Activated CD8-positive, alpha-beta T cell treated with anti-CD3 and anti-CD28 coated beads, Interleukin-2, amount 10 ng/mL, durations not matched to agents 7 days and 5 days (primary cell): ENCODE data around the gene PLIN3. TPM values are rescaled to one million over a fixed set of nuclear protein-coding genes. Genes with fewer than 3 reads are reported as not detected.
"Not testable (repeated sequence)": the region's sequence is repeated elsewhere in the genome, so short reads cannot be mapped to it uniquely, and the experiment has no call there.

Experiments
- ATAC-seq: fragments of 150-1000 bp; cut with Tn5 transposase; one replicate; pipeline ENCODE4 v1.10.0; 2021; ENCODE audit warnings: moderate library complexity
- CTCF ChIA-PET: fragments of 350-600 bp; sonication (Branson Sonifier 250); formaldehyde crosslinking; loops from one replicate; lab custom pipeline; 2021; ENCODE audit warnings: antibody characterized with exemption; lab: Charles Lee
- POLR2A ChIA-PET: fragments of 350-600 bp; sonication (Branson Sonifier 250); formaldehyde crosslinking; loops from one replicate; lab custom pipeline; 2021; ENCODE audit warnings: antibody characterized with exemption; lab: Charles Lee
- DNase-seq: peaks from one replicate; pipeline ENCODE4 v3.0.0-alpha.2; 2020
- H3K27ac Mint-ChIP-seq: one replicate; pipeline ENCODE4 v1.8.0; 2021; ENCODE audit warnings: mild to moderate bottlenecking, mixed read lengths
- H3K27me3 Mint-ChIP-seq: one replicate; pipeline ENCODE4 v1.8.0; 2021; ENCODE audit warnings: low read depth, mixed read lengths
- H3K36me3 Mint-ChIP-seq: one replicate; pipeline ENCODE4 v1.8.0; 2021; ENCODE audit warnings: low read depth, mixed read lengths
- H3K4me1 Mint-ChIP-seq: one replicate; pipeline ENCODE4 v1.8.0; 2021; ENCODE audit warnings: low read depth, mixed read lengths
- H3K4me3 Mint-ChIP-seq: one replicate; pipeline ENCODE4 v1.8.0; 2021; ENCODE audit warnings: mild to moderate bottlenecking, mixed read lengths
- H3K9me3 Mint-ChIP-seq: one replicate; pipeline ENCODE4 v1.8.0; 2022; ENCODE audit warnings: mixed read lengths; ENCODE audit not compliant: insufficient read depth
- total RNA-seq, 2 experiments: library from RNA; stranded (reverse); gene quantifications; one replicate each; pipeline ENCODE4 v1.2.3, GENCODE V29; 2021

The PLIN3 gene
- total RNA-seq, 2 experiments from 2014 or later: 27.5 to 32.8 TPM

GRCh38 chr19:4844348-4845179 is 22.9 kb downstream of the PLIN3 start:
- no peaks in the 10 kb centered on the region for H3K27me3 Mint-ChIP-seq
- CTCF ChIA-PET: interaction anchor here (5.3 kb wide), 1 partner anchor 35 kb away, joined by 29 read pairs; no protein-coding TSS in a partner anchor
- peaks cover 10% of the 10 kb centered on the region for H3K4me1 Mint-ChIP-seq
- H3K9me3 Mint-ChIP-seq: no peaks in the 10 kb centered on the region
- POLR2A ChIA-PET: no interaction called here
- ATAC-seq: no peak
- no peak overlapping the region for H3K27ac Mint-ChIP-seq
- H3K36me3 Mint-ChIP-seq: peaks cover 12% of the 10 kb centered on the region
- no peak overlapping the region for H3K4me3 Mint-ChIP-seq
- DNase-seq: no peak

- POLR2A ChIA-PET: no interaction called here
- H3K27me3 Mint-ChIP-seq: no peaks in the 10 kb centered on the region
- H3K27ac Mint-ChIP-seq: no peak overlapping the region
- ATAC-seq: no peak
- CTCF ChIA-PET: interaction anchor here (0.9 to 5.3 kb wide), 2 partner anchors 8 to 34 kb away, joined by 4 to 29 read pairs; no protein-coding TSS in a partner anchor
- H3K4me1 Mint-ChIP-seq: peaks cover 10% of the 10 kb centered on the region
- peaks cover 18% of the 10 kb centered on the region for H3K36me3 Mint-ChIP-seq
- no peak for DNase-seq
- H3K9me3 Mint-ChIP-seq: no peaks in the 10 kb centered on the region
- H3K4me3 Mint-ChIP-seq: no peak overlapping the region
These were observed 23.9 kb downstream of the PLIN3 start for GRCh38 chr19:4843647-4843965.

- Mint-ChIP-seq H3K27me3 (no peaks in the 10 kb centered on the region), H3K4me1 (peaks cover 10% of the 10 kb centered on the region), H3K27ac (no peak overlapping the region), H3K9me3 (no peaks in the 10 kb centered on the region), H3K36me3 (peaks cover 18% of the 10 kb centered on the region), H3K4me3 (no peak overlapping the region)
- ChIA-PET CTCF (interaction anchor here (1.4 to 1.6 kb wide), 2 partner anchors 13 to 29 kb away, joined by 5 read pairs; no protein-coding TSS in a partner anchor), POLR2A (no interaction called here)
- DNase-seq (no peak), ATAC-seq (no peak)
These were observed 28.3 kb downstream of the PLIN3 start for GRCh38 chr19:4839192-4839591.

- Mint-ChIP-seq H3K36me3 (peaks cover 10% of the 10 kb centered on the region), H3K27me3 (no peaks in the 10 kb centered on the region), H3K27ac (no peak overlapping the region), H3K4me3 (peak overlapping the region; percentile 54), H3K9me3 (no peaks in the 10 kb centered on the region), H3K4me1 (peaks cover 25% of the 10 kb centered on the region)
- POLR2A ChIA-PET: no interaction called here
- DNase-seq: no peak
- CTCF ChIA-PET: interaction anchor here (1.4 kb wide), 1 partner anchor 19 kb away, joined by 3 read pairs; no protein-coding TSS in a partner anchor
- no peak for ATAC-seq
These were observed 34.7 kb downstream of the PLIN3 start for GRCh38 chr19:4832776-4833175.

GRCh38 chr19:4831979-4832340 is 35.5 kb downstream of the PLIN3 start:
- CTCF ChIA-PET: interaction anchor here (2.2 to 2.4 kb wide), 2 partner anchors 22 to 80 kb away, joined by 9 to 19 read pairs; no protein-coding TSS in a partner anchor
- POLR2A ChIA-PET, ATAC-seq, H3K36me3 Mint-ChIP-seq, H3K9me3 Mint-ChIP-seq, DNase-seq, H3K27me3 Mint-ChIP-seq: not testable (repeated sequence)
- Mint-ChIP-seq H3K27ac (peak overlapping the region; percentile 81), H3K4me1 (peaks cover 25% of the 10 kb centered on the region), H3K4me3 (peak overlapping the region; percentile 83)

GRCh38 chr19:4831304-4831978 is 36.0 kb downstream of the PLIN3 start, which contains the start of gene TICAM1:
Gene TICAM1 (minus strand): TSS chr19:4831712. CDS start chr19:4818377, 13,335 bp downstream.
- peaks cover 25% of the 10 kb centered on the region for H3K4me1 Mint-ChIP-seq
- peak within 1 kb of the TSS; percentile 86 for H3K27ac Mint-ChIP-seq
- H3K36me3 Mint-ChIP-seq: peaks cover 9% of the 10 kb centered on the region
- DNase-seq (peak; percentile 71), ATAC-seq (peak; percentile 93)
- H3K27me3 Mint-ChIP-seq: no peaks in the 10 kb centered on the region
- peak within 1 kb of the TSS; percentile 83 for H3K4me3 Mint-ChIP-seq
- no peaks in the 10 kb centered on the region for H3K9me3 Mint-ChIP-seq
- CTCF ChIA-PET: interaction anchor here (1.0 to 2.4 kb wide), 6 partner anchors 20 to 198 kb away, joined by 3 to 19 read pairs (median 5); partner anchors contain the start of gene FEM1A
- POLR2A ChIA-PET: interaction anchor here (1.0 kb wide), 1 partner anchor 22 kb away, joined by 3 read pairs; no protein-coding TSS in a partner anchor

GRCh38 chr19:4830768-4831265 is 36.6 kb downstream of the PLIN3 start:
- H3K4me3 Mint-ChIP-seq: peak overlapping the region; percentile 83
- ChIA-PET CTCF (interaction anchor here (1.0 to 2.4 kb wide), 6 partner anchors 21 to 198 kb away, joined by 3 to 19 read pairs (median 5); partner anchors contain the start of gene FEM1A), POLR2A (interaction anchor here (0.9 to 1.0 kb wide), 2 partner anchors 21 to 86 kb away, joined by 3 read pairs; no protein-coding TSS in a partner anchor)
- H3K4me1 Mint-ChIP-seq: peaks cover 25% of the 10 kb centered on the region
- peak overlapping the region; percentile 86 for H3K27ac Mint-ChIP-seq
- ATAC-seq (no peak), DNase-seq (no peak)
- H3K27me3 Mint-ChIP-seq: no peaks in the 10 kb centered on the region
- H3K36me3 Mint-ChIP-seq: peaks cover 9% of the 10 kb centered on the region
- no peaks in the 10 kb centered on the region for H3K9me3 Mint-ChIP-seq

- POLR2A ChIA-PET: interaction anchor here (0.9 kb wide), 1 partner anchor 86 kb away, joined by 3 read pairs; no protein-coding TSS in a partner anchor
- Mint-ChIP-seq H3K27ac (peak overlapping the region; percentile 86), H3K4me1 (peaks cover 25% of the 10 kb centered on the region), H3K9me3 (no peaks in the 10 kb centered on the region), H3K36me3 (peaks cover 9% of the 10 kb centered on the region), H3K27me3 (no peaks in the 10 kb centered on the region), H3K4me3 (peak overlapping the region; percentile 83)
- no peak for ATAC-seq
- CTCF ChIA-PET: interaction anchor here (1.0 to 2.4 kb wide), 7 partner anchors 11 to 199 kb away, joined by 3 to 19 read pairs (median 3); partner anchors contain the start of gene FEM1A
- no peak for DNase-seq
These were observed 37.1 kb downstream of the PLIN3 start for GRCh38 chr19:4830332-4830731.

GRCh38 chr19:4829001-4829712 is 38.3 kb downstream of the PLIN3 start:
- H3K9me3 Mint-ChIP-seq: no peaks in the 10 kb centered on the region
- H3K27me3 Mint-ChIP-seq: no peaks in the 10 kb centered on the region
- peaks cover 25% of the 10 kb centered on the region for H3K4me1 Mint-ChIP-seq
- DNase-seq: no peak
- POLR2A ChIA-PET: interaction anchor here (0.7 kb wide), 1 partner anchor 1383 kb away, joined by 4 read pairs; no protein-coding TSS in a partner anchor
- CTCF ChIA-PET: interaction anchor here (1.2 to 3.5 kb wide), 3 partner anchors 10 to 38 kb away, joined by 3 to 13 read pairs (median 7); partner anchors contain the start of gene FEM1A
- peak overlapping the region; percentile 41 for H3K27ac Mint-ChIP-seq
- no peak for ATAC-seq
- H3K36me3 Mint-ChIP-seq: peaks cover 9% of the 10 kb centered on the region
- peak overlapping the region; percentile 4 for H3K4me3 Mint-ChIP-seq

- Mint-ChIP-seq H3K27me3 (no peaks in the 10 kb centered on the region), H3K4me3 (no peak overlapping the region), H3K27ac (no peak overlapping the region), H3K9me3 (no peaks in the 10 kb centered on the region), H3K4me1 (no peaks in the 10 kb centered on the region), H3K36me3 (peaks cover 11% of the 10 kb centered on the region)
- CTCF ChIA-PET: interaction anchor here (1.1 to 2.7 kb wide), 3 partner anchors 14 to 32 kb away, joined by 3 to 24 read pairs (median 7); partner anchors contain the start of gene FEM1A
- POLR2A ChIA-PET: interaction anchor here (1.0 kb wide), 1 partner anchor 33 kb away, joined by 4 read pairs; no protein-coding TSS in a partner anchor
- ATAC-seq (no peak), DNase-seq (no peak)
These were observed 43.9 kb downstream of the PLIN3 start for GRCh38 chr19:4823577-4823976.
